SK-N-SH treated with all-trans-retinoic acid at 6 μM for 48 hours (cell line): ENCODE results near the gene IGSF22.
"Not testable (repeated sequence)": the region's sequence is repeated elsewhere in the genome, so short reads cannot be mapped to it uniquely, and the experiment has no call there.

Experiments used
- ATAC-seq: fragments of 200-7000 bp; cut with Tn5 transposase; 3 replicates; pipeline ENCODE4 v1.9.1; 2020; ENCODE audit warnings: mild to moderate bottlenecking, moderate library complexity
- CREB5 ChIP-seq: fragments of 250-450 bp; sonication (Bioruptor Pico); IDR thresholded peaks from 2 replicates; pipeline ENCODE4 v1.5.1; 2020; ENCODE audit warnings: low read depth, mild to moderate bottlenecking, moderate library complexity
- CSDC2 ChIP-seq: fragments of 250-450 bp; sonication (Bioruptor Pico); IDR thresholded peaks from 2 replicates; pipeline ENCODE4 v1.5.0; 2020; ENCODE audit warnings: mild to moderate bottlenecking, moderate library complexity
- CSRNP3 ChIP-seq: fragments of 250-450 bp; sonication (Bioruptor Pico); IDR thresholded peaks from 2 replicates; pipeline ENCODE4 v1.5.1; 2021; ENCODE audit warnings: mild to moderate bottlenecking, moderate library complexity
- ESRRG ChIP-seq: fragments of 250-450 bp; sonication (Bioruptor Pico); IDR thresholded peaks from 2 replicates; pipeline ENCODE4 v1.6.1; 2021; ENCODE audit warnings: mild to moderate bottlenecking
- GLIS3 ChIP-seq: fragments of 250-450 bp; sonication (Bioruptor Pico); IDR thresholded peaks from 2 replicates; pipeline ENCODE4 v1.5.0; 2020; ENCODE audit warnings: mild to moderate bottlenecking, moderate library complexity
- ISL1 ChIP-seq: fragments of 250-450 bp; sonication (Bioruptor Pico); IDR thresholded peaks from 2 replicates; pipeline ENCODE4 v2.1.2; 2022; ENCODE audit warnings: mild to moderate bottlenecking, moderate library complexity
- OSR1 ChIP-seq: fragments of 250-450 bp; sonication (Bioruptor Pico); IDR thresholded peaks from 2 replicates; pipeline ENCODE4 v1.8.0; 2022; ENCODE audit warnings: moderate library complexity, mild to moderate bottlenecking, inconsistent platforms
- PATZ1 ChIP-seq: fragments of 250-450 bp; sonication (Bioruptor Pico); IDR thresholded peaks from 2 replicates; pipeline ENCODE4 v1.8.0; 2020; ENCODE audit warnings: mild to moderate bottlenecking, moderate library complexity, borderline replicate concordance
- POU6F1 ChIP-seq: fragments of 250-450 bp; sonication (Bioruptor Pico); IDR thresholded peaks from 2 replicates; pipeline ENCODE4 v1.8.0; 2021; ENCODE audit warnings: low read depth, mild to moderate bottlenecking, moderate library complexity, borderline replicate concordance
- PPARA ChIP-seq: fragments of 250-450 bp; sonication (Bioruptor Pico); IDR thresholded peaks from 2 replicates; pipeline ENCODE4 v1.5.0; 2020; ENCODE audit warnings: mild to moderate bottlenecking, borderline replicate concordance
- TCF4 ChIP-seq: fragments of 250-450 bp; sonication (Bioruptor Pico); IDR thresholded peaks from 2 replicates; pipeline ENCODE4 v1.8.0; 2021; ENCODE audit warnings: mild to moderate bottlenecking, moderate library complexity, borderline replicate concordance
- TOX ChIP-seq: fragments of 250-450 bp; sonication (Bioruptor Pico); IDR thresholded peaks from 2 replicates; pipeline ENCODE4 v1.8.0; 2021; ENCODE audit warnings: mild to moderate bottlenecking, moderate library complexity, borderline replicate concordance
- TSHZ2 ChIP-seq: fragments of 250-450 bp; sonication (Bioruptor Pico); IDR thresholded peaks from 2 replicates; pipeline ENCODE4 v1.5.0; 2020; ENCODE audit warnings: mild to moderate bottlenecking, moderate library complexity
- ZC3H10 ChIP-seq: fragments of 250-450 bp; sonication (Bioruptor Pico); IDR thresholded peaks from 2 replicates; pipeline ENCODE4 v1.5.1; 2021; ENCODE audit warnings: mild to moderate bottlenecking, moderate library complexity
- ZFP3 ChIP-seq: fragments of 250-450 bp; sonication (Bioruptor Pico); IDR thresholded peaks from 2 replicates; pipeline ENCODE4 v1.5.0; 2020; ENCODE audit warnings: mild to moderate bottlenecking, moderate library complexity
- ZFP30 ChIP-seq: fragments of 450-650 bp; formaldehyde crosslinking; IDR thresholded peaks from 2 replicates; pipeline ENCODE4 v1.5.0; 2022; ENCODE audit warnings: mild to moderate bottlenecking, moderate library complexity
- ZNF565 ChIP-seq: fragments of 450-650 bp; formaldehyde crosslinking; conservative IDR thresholded peaks from 2 replicates; pipeline ENCODE4 v1.5.0; 2020; ENCODE audit warnings: low read depth, mild to moderate bottlenecking, moderate library complexity
- ZNF8 ChIP-seq: fragments of 450-650 bp; formaldehyde crosslinking; IDR thresholded peaks from 2 replicates; pipeline ENCODE4 v1.5.0; 2020; ENCODE audit warnings: mild to moderate bottlenecking, moderate library complexity

Gene IGSF22

GRCh38 chr11:18684267-18684666 lies 41.7 kb downstream of the IGSF22 start:
- ATAC-seq: no peak
- TF ChIP-seq CSDC2 (no peak), TSHZ2 (CRISPR knock-in tag) (no peak), CSRNP3 (CRISPR knock-in tag) (no peak), ISL1 (CRISPR knock-in tag) (no peak), TOX (no peak), ZC3H10 (CRISPR knock-in tag) (no peak), POU6F1 (CRISPR knock-in tag) (no peak), ZFP3 (CRISPR knock-in tag) (no peak), ZNF565 (no peak), ESRRG (CRISPR knock-in tag) (no peak), TCF4 (CRISPR knock-in tag) (no peak), OSR1 (no peak), PPARA (no peak), PATZ1 (CRISPR knock-in tag) (no peak)
- TF ChIP-seq, all 23 proteins: peak for 0

- ATAC-seq: no peak
- TF ChIP-seq PATZ1 (CRISPR knock-in tag) (no peak), OSR1 (no peak), PPARA (no peak), TCF4 (CRISPR knock-in tag) (no peak), CSDC2 (no peak), POU6F1 (CRISPR knock-in tag) (no peak), TOX (no peak), GLIS3 (CRISPR knock-in tag) (no peak), CSRNP3 (CRISPR knock-in tag) (no peak), ZFP30 (CRISPR knock-in tag) (no peak), ZNF8 (CRISPR knock-in tag) (no peak), CREB5 (no peak), ESRRG (CRISPR knock-in tag) (no peak)
- TF ChIP-seq, all 23 proteins: peak for 0
Measured at GRCh38 chr11:18682466-18682865, 43.5 kb downstream of the IGSF22 start.

GRCh38 chr11:18681949-18682348 lies 44.0 kb downstream of the IGSF22 start:
- not testable (repeated sequence) for ATAC-seq
